Gastrocnemius medialis (tissue), 4 donors: ENCODE data around the gene SLC39A6.

Experiments
- CTCF ChIP-seq, 5 experiments: fragments of 450-650 bp in 3 of 5; fragments of 200-600 bp in 2 of 5; sonication (generic) in 2 of 5; IDR thresholded peaks in 4 of 5; conservative IDR thresholded peaks in 1 of 5; 1 replicate in 4 of 5; 2 replicates in 1 of 5; pipeline ENCODE4 v1.5.1; 2016 to 2019; ENCODE audit warnings: antibody characterized with exemption in 5 of 5, mild to moderate bottlenecking in 3 of 5, moderate library complexity in 3 of 5
- POLR2A ChIP-seq, 2 donors: fragments of 450-650 bp; IDR thresholded peaks; one replicate each; pipeline ENCODE4 v1.6.1; 2017; ENCODE audit warnings: antibody characterized with exemption in 2 of 2, mild to moderate bottlenecking in 2 of 2, moderate library complexity in 2 of 2

- no peak for TF ChIP-seq POLR2A (IDR thresholded peaks at IDR 0.05)
- TF ChIP-seq CTCF (IDR thresholded peaks at IDR 0.05 in 4 of 5, conservative IDR thresholded peaks at IDR 0.05 in 1 of 5) = no peak
Measured at GRCh38 chr18:36162981-36163380, 33.8 kb upstream of the SLC39A6 start.
